ENCODE results near the gene GCK. TPM values are rescaled to one million over a fixed set of nuclear protein-coding genes. Genes with fewer than 3 reads are reported as not detected.

Gene GCK
- total and polyA plus RNA-seq, 2 of the 13 experiments (the other 11 are each of a cell fraction or from before 2014, with no cell fraction given), result not detected

DNA sequence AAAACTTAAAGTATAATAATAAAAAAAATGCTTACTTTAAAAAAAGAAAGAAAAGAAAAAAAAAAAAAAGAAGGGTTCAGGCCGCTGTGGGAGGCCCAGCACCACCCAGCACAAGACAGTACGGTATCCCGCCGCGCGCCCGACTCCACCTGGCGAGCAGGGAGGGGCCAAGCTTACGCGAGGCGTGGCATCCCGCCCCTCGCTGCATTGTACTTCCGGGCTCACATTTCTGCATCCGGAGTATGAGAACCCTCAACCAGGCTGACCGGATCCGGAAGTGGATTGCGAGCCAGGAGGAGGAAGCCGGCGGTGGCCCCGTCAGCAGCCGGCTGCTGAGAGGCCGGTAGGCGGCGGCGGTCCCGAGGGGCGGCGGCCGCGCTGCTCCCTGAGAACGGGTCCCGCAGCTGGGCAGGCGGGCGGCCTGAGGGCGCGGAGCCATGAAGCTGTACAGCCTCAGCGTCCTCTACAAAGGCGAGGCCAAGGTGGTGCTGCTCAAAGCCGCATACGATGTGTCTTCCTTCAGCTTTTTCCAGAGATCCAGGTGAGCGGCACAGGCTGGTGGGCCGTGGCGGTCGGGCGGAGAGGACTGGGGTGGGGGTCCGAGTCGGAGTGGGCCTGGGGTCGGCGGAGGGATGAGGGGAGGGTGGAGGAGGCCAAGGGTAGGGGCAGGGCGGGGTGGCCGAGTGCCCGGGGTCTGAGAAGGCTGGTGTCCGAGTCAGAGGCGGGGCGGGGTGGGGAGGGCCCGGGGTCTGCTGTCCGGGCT lies 11.6 kb upstream of the GCK start, which contains the start of gene YKT6 (continued):
- TF ChIP-seq, protein P1, sequence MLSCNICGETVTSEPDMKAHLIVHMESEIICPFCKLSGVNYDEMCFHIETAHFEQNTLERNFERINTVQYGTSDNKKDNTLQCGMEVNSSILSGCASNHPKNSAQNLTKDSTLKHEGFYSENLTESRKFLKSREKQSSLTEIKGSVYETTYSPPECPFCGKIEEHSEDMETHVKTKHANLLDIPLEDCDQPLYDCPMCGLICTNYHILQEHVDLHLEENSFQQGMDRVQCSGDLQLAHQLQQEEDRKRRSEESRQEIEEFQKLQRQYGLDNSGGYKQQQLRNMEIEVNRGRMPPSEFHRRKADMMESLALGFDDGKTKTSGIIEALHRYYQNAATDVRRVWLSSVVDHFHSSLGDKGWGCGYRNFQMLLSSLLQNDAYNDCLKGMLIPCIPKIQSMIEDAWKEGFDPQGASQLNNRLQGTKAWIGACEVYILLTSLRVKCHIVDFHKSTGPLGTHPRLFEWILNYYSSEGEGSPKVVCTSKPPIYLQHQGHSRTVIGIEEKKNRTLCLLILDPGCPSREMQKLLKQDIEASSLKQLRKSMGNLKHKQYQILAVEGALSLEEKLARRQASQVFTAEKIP (CRISPR knock-in tag; IDR thresholded peaks at IDR 0.05; ENCODE audit: borderline replicate concordance), result no peak
- TF ChIP-seq, protein P2, sequence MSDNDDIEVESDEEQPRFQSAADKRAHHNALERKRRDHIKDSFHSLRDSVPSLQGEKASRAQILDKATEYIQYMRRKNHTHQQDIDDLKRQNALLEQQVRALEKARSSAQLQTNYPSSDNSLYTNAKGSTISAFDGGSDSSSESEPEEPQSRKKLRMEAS (IDR thresholded peaks at IDR 0.05), result peak; percentile 88
- TF ChIP-seq, protein P3, sequence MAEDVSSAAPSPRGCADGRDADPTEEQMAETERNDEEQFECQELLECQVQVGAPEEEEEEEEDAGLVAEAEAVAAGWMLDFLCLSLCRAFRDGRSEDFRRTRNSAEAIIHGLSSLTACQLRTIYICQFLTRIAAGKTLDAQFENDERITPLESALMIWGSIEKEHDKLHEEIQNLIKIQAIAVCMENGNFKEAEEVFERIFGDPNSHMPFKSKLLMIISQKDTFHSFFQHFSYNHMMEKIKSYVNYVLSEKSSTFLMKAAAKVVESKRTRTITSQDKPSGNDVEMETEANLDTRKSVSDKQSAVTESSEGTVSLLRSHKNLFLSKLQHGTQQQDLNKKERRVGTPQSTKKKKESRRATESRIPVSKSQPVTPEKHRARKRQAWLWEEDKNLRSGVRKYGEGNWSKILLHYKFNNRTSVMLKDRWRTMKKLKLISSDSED (CRISPR knock-in tag; IDR thresholded peaks at IDR 0.05), result no peak
- TF ChIP-seq ATF7-NPFF (CRISPR knock-in tag; IDR thresholded peaks at IDR 0.05; ENCODE audit: low read depth) (peak; percentile 68), RAD21 (CRISPR knock-in tag; IDR thresholded peaks at IDR 0.05) (peak; percentile 48; the same call in 1 of the 2 replicates), ZSCAN12 (CRISPR knock-in tag; IDR thresholded peaks at IDR 0.05) (no peak), POLR2AphosphoS2 (IDR thresholded peaks at IDR 0.05; ENCODE audit: low read depth, low read length) (no peak), SOX6 (IDR thresholded peaks at IDR 0.05) (no peak), SOX6 (CRISPR knock-in tag; IDR thresholded peaks at IDR 0.05) (peak; percentile 34; the same call in 1 of the 2 replicates), SRSF1 (optimal IDR thresholded peaks at IDR 0.05; ENCODE audit: low read depth, low read length) (peak; percentile 48), AHR (CRISPR knock-in tag; IDR thresholded peaks at IDR 0.05) (no peak), GATAD1 (CRISPR knock-in tag; IDR thresholded peaks at IDR 0.05) (peak; percentile 89), KDM5A (IDR thresholded peaks at IDR 0.05; ENCODE audit: borderline replicate concordance, low read length) (peak; percentile 47; the same call in 1 of the 2 replicates), ZZZ3 (CRISPR knock-in tag; IDR thresholded peaks at IDR 0.05; ENCODE audit: borderline replicate concordance) (peak; percentile 56; the same call in 1 of the 2 replicates), SMAD3 (CRISPR knock-in tag; IDR thresholded peaks at IDR 0.05) (0 out of 2 replicates have a peak, but pooled peaks have one; percentile 25), ZNF264 (CRISPR knock-in tag; IDR thresholded peaks at IDR 0.05) (no peak)
- TF ChIP-seq, protein P4, sequence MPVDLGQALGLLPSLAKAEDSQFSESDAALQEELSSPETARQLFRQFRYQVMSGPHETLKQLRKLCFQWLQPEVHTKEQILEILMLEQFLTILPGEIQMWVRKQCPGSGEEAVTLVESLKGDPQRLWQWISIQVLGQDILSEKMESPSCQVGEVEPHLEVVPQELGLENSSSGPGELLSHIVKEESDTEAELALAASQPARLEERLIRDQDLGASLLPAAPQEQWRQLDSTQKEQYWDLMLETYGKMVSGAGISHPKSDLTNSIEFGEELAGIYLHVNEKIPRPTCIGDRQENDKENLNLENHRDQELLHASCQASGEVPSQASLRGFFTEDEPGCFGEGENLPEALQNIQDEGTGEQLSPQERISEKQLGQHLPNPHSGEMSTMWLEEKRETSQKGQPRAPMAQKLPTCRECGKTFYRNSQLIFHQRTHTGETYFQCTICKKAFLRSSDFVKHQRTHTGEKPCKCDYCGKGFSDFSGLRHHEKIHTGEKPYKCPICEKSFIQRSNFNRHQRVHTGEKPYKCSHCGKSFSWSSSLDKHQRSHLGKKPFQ (CRISPR knock-in tag; IDR thresholded peaks at IDR 0.05; ENCODE audit: insufficient replicate concordance), result no peak
- TF ChIP-seq, protein P5, sequence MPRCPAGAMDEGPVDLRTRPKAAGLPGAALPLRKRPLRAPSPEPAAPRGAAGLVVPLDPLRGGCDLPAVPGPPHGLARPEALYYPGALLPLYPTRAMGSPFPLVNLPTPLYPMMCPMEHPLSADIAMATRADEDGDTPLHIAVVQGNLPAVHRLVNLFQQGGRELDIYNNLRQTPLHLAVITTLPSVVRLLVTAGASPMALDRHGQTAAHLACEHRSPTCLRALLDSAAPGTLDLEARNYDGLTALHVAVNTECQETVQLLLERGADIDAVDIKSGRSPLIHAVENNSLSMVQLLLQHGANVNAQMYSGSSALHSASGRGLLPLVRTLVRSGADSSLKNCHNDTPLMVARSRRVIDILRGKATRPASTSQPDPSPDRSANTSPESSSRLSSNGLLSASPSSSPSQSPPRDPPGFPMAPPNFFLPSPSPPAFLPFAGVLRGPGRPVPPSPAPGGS (CRISPR knock-in tag; IDR thresholded peaks at IDR 0.05), result 0 out of 2 replicates have a peak, but pooled peaks have one; percentile 20
- TF ChIP-seq, protein P6, sequence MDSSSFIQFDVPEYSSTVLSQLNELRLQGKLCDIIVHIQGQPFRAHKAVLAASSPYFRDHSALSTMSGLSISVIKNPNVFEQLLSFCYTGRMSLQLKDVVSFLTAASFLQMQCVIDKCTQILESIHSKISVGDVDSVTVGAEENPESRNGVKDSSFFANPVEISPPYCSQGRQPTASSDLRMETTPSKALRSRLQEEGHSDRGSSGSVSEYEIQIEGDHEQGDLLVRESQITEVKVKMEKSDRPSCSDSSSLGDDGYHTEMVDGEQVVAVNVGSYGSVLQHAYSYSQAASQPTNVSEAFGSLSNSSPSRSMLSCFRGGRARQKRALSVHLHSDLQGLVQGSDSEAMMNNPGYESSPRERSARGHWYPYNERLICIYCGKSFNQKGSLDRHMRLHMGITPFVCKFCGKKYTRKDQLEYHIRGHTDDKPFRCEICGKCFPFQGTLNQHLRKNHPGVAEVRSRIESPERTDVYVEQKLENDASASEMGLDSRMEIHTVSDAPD (CRISPR knock-in tag; IDR thresholded peaks at IDR 0.05), result no peak
- TF ChIP-seq, protein P7, sequence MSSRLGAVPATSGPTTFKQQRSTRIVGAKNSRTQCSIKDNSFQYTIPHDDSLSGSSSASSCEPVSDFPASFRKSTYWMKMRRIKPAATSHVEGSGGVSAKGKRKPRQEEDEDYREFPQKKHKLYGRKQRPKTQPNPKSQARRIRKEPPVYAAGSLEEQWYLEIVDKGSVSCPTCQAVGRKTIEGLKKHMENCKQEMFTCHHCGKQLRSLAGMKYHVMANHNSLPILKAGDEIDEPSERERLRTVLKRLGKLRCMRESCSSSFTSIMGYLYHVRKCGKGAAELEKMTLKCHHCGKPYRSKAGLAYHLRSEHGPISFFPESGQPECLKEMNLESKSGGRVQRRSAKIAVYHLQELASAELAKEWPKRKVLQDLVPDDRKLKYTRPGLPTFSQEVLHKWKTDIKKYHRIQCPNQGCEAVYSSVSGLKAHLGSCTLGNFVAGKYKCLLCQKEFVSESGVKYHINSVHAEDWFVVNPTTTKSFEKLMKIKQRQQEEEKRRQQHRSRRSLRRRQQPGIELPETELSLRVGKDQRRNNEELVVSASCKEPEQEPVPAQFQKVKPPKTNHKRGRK (CRISPR knock-in tag; IDR thresholded peaks at IDR 0.05), result no peak

All from HepG2 (cell line).